ENCODE results near the gene CYP2S1.

DNA sequence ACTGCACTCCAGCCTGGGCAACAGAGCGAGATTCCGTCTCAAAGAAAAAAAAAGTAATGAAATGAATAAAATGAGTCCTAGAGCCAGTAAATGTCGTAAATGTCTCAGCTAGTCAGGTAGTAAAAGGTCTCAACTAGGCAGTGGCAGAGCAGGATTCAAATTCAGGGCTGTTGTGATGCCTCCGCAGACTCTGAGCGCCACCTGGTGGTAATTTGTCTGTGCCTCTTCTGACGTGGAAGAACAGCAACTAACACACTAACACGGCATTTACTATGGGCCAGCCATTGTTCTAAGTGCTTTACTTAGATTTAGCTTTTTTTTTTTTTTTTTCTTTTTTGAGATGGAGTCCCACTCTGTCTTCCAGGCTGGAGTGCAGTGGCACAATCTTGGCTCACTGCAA, 48.6 kb upstream of the CYP2S1 start:
- TF ChIP-seq TAF1 (IDR thresholded peaks at IDR 0.05; ENCODE audit: low read depth) (no peak), EZH2 (IDR thresholded peaks at IDR 0.05; ENCODE audit: borderline replicate concordance, insufficient read depth, low read length, poor library complexity, severe bottlenecking) (no peak), EP300 (conservative IDR thresholded peaks at IDR 0.05; ENCODE audit: poor library complexity, severe bottlenecking) (no peak), RAD21 (conservative IDR thresholded peaks at IDR 0.05) (peak; percentile 31)
- TF ChIP-seq, protein P1, sequence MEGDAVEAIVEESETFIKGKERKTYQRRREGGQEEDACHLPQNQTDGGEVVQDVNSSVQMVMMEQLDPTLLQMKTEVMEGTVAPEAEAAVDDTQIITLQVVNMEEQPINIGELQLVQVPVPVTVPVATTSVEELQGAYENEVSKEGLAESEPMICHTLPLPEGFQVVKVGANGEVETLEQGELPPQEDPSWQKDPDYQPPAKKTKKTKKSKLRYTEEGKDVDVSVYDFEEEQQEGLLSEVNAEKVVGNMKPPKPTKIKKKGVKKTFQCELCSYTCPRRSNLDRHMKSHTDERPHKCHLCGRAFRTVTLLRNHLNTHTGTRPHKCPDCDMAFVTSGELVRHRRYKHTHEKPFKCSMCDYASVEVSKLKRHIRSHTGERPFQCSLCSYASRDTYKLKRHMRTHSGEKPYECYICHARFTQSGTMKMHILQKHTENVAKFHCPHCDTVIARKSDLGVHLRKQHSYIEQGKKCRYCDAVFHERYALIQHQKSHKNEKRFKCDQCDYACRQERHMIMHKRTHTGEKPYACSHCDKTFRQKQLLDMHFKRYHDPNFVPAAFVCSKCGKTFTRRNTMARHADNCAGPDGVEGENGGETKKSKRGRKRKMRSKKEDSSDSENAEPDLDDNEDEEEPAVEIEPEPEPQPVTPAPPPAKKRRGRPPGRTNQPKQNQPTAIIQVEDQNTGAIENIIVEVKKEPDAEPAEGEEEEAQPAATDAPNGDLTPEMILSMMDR (IDR thresholded peaks at IDR 0.05; ENCODE audit: poor library complexity, severe bottlenecking): peak; percentile 40
- TF ChIP-seq, protein P2, sequence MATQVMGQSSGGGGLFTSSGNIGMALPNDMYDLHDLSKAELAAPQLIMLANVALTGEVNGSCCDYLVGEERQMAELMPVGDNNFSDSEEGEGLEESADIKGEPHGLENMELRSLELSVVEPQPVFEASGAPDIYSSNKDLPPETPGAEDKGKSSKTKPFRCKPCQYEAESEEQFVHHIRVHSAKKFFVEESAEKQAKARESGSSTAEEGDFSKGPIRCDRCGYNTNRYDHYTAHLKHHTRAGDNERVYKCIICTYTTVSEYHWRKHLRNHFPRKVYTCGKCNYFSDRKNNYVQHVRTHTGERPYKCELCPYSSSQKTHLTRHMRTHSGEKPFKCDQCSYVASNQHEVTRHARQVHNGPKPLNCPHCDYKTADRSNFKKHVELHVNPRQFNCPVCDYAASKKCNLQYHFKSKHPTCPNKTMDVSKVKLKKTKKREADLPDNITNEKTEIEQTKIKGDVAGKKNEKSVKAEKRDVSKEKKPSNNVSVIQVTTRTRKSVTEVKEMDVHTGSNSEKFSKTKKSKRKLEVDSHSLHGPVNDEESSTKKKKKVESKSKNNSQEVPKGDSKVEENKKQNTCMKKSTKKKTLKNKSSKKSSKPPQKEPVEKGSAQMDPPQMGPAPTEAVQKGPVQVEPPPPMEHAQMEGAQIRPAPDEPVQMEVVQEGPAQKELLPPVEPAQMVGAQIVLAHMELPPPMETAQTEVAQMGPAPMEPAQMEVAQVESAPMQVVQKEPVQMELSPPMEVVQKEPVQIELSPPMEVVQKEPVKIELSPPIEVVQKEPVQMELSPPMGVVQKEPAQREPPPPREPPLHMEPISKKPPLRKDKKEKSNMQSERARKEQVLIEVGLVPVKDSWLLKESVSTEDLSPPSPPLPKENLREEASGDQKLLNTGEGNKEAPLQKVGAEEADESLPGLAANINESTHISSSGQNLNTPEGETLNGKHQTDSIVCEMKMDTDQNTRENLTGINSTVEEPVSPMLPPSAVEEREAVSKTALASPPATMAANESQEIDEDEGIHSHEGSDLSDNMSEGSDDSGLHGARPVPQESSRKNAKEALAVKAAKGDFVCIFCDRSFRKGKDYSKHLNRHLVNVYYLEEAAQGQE (IDR thresholded peaks at IDR 0.05; ENCODE audit: borderline replicate concordance): no peak

Data from neural cell (in vitro differentiated cells).